BLaER1 (cell line): ENCODE results near the gene OTULINL.

Source experiments
- H3K27ac ChIP-seq: shearing (Covaris generic); formaldehyde crosslinking; 2 replicates; pipeline ENCODE4 v1.8.1; 2022
- H3K27me3 ChIP-seq: shearing (Covaris generic); formaldehyde crosslinking; 2 replicates; pipeline ENCODE4 v1.8.1; 2022
- H3K36me3 ChIP-seq: shearing (Covaris generic); formaldehyde crosslinking; 2 replicates; pipeline ENCODE4 v1.8.1; 2022
- H3K4me1 ChIP-seq: shearing (Covaris generic); formaldehyde crosslinking; 2 replicates; pipeline ENCODE4 v1.8.1; 2022
- H3K4me2 ChIP-seq: shearing (Covaris generic); formaldehyde crosslinking; 2 replicates; pipeline ENCODE4 v1.8.1; 2022
- H3K4me3 ChIP-seq: shearing (Covaris generic); formaldehyde crosslinking; 2 replicates; pipeline ENCODE4 v1.8.1; 2022
- H3K9ac ChIP-seq: shearing (Covaris generic); formaldehyde crosslinking; 2 replicates; pipeline ENCODE4 v1.8.1; 2022
- H3K9me3 ChIP-seq: shearing (Covaris generic); formaldehyde crosslinking; 2 replicates; pipeline ENCODE4 v1.8.1; 2022
- H4K20me1 ChIP-seq: shearing (Covaris generic); formaldehyde crosslinking; 2 replicates; pipeline ENCODE4 v1.8.1; 2022
- Cebpa-rat ChIP-seq: shearing (Covaris generic); IDR thresholded peaks from 2 replicates; pipeline ENCODE4 v1.8.1; 2022

OTULINL gene

DNA sequence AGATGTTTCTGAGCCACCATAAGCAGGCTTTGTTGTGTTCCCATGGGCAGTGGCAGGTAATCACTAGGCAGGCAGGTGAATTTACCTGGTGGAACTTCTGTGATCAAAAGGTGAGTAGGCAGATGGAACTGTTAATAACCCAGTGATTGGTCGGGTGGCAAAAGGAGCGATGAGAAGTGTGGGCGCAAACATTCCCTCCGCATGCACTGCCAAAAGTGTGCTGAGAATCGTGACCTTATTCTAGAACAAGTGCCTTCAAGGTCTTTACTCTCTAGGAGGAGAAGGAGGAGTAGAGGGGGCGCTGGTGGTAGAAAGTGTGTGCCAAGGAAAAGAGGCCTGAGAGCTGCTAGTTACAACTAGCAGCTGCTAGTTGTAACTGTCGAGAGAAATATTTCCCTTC, 3.3 kb downstream of the OTULINL start:
- Histone ChIP-seq H3K9ac (no peak overlapping the region), H3K4me3 (no peak overlapping the region), H3K27ac (no peak overlapping the region), H4K20me1 (peaks cover 8% of the 10 kb centered on the region; the same call in 1 of the 2 replicates), H3K36me3 (no peaks in the 10 kb centered on the region), H3K4me1 (peaks cover 14% of the 10 kb centered on the region), H3K9me3 (no peaks in the 10 kb centered on the region), H3K27me3 (peaks cover 44% of the 10 kb centered on the region), H3K4me2 (no peak overlapping the region)
- no peak for TF ChIP-seq Cebpa-rat

DNA sequence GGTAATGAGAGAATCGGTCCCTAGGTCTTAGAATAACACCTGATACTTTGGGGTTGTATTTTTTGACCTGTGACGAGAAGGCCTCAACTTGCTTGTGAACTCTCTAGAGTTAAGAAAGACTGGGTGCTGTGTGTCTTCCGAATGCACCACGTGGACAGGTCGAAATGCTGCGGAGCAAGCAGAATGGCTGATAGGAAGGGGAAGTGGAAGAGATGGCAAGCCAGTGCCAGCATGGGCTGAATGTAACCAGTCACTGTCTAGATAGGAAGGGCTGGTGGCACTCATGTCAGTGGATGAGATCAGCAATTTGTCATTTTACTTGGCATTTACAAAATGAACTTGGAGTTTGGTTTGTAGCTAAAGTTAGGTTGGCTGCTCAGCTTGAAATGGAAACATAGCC, 5.6 kb downstream of the OTULINL start:
- no peak overlapping the region for H3K4me2 ChIP-seq
- no peaks in the 10 kb centered on the region for H3K36me3 ChIP-seq
- H3K4me3 ChIP-seq, result no peak overlapping the region
- H3K4me1 ChIP-seq, result peaks cover 25% of the 10 kb centered on the region
- H3K27me3 ChIP-seq, result peaks cover 29% of the 10 kb centered on the region
- H4K20me1 ChIP-seq, result peaks cover 19% of the 10 kb centered on the region; the same call in 1 of the 2 replicates
- no peak overlapping the region for H3K27ac ChIP-seq
- H3K9me3 ChIP-seq, result no peaks in the 10 kb centered on the region
- TF ChIP-seq Cebpa-rat, result no peak
- H3K9ac ChIP-seq, result no peak overlapping the region

DNA sequence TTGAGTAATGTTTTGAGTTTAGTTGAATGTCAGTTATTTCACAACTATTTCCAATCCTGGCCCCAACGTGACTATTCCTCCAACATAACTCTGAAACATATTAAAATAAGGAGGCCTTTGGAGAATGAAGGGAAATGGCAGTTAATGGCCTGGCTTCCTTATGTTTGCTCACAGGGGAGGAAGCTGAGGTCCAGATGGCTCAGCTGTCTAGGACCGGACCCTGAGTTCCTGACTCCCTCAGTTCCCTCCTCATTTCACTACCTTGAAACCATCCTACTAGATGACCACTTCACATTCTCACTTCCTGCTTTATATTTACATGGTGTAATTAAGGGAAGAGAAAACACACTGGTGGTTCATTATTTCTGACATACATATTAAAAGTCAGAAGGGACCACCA, 6.6 kb downstream of the OTULINL start:
- no peak for TF ChIP-seq Cebpa-rat
- H3K36me3 ChIP-seq, result no peaks in the 10 kb centered on the region
- H3K4me2 ChIP-seq, result no peak overlapping the region
- peaks cover 19% of the 10 kb centered on the region for H3K4me1 ChIP-seq
- H3K9me3 ChIP-seq, result no peaks in the 10 kb centered on the region
- H3K27me3 ChIP-seq, result peaks cover 19% of the 10 kb centered on the region
- no peak overlapping the region for H3K27ac ChIP-seq
- H3K9ac ChIP-seq, result no peak overlapping the region
- no peak overlapping the region for H3K4me3 ChIP-seq
- peaks cover 15% of the 10 kb centered on the region; the same call in 1 of the 2 replicates for H4K20me1 ChIP-seq

DNA sequence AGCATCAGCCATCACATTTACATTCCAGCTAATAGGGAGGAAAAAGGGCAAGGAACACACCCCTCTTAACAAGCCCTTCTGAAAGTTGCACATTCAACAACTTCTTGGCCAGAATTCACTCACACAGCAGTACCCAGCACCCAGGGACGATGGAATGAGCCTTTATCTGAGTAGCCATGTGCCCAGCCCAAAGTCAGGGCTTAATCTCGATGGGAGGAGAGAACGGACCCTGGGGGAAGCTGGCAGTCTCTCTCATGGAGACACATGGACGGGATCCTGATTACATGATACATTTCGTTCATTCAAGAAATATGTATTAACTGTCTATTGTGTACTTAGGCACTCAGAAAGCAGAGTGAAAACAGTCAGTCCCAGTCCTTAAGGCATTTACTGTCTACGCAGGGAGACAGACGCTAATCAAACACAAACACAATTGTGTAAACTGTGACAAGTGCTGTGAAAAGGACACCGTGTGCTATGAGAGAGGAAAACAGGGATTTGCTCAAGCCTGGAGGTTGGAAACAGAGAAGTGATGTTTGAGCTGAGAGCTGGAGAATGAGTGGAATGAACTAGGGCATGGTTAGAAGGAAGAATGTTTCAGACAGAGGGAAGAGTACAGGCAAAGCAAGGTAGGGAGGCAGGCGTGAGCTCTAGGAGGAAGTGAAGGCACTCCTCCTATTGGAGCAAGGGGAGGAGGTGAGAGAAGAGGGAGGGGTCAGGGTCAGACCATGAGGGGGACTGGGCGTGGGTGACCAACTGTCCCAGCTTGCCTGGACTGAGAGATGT, 7.4 kb downstream of the OTULINL start:
- H3K4me2 ChIP-seq, result no peak overlapping the region

DNA sequence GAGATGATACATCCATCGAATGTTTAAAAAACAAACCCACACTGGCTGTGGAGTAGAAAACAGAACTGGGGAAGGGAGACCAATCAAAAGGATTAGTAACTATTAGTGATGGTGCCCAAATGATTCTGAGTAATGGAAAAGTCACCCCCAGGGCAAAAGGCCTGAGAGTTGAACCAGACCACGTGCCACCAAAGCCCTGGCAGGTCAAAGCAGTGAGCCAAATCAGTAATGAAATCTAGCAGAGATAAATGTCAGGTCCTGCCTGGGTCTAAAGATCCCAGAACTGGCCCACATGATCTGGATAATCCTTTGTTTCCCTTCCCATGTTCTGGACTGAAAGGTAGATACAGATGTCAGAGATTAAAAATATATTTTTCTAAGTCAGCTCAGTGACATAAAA, 9.4 kb downstream of the OTULINL start:
- no peak for TF ChIP-seq Cebpa-rat
- no peaks in the 10 kb centered on the region for H3K9me3 ChIP-seq

More for the DNA sequence above, 7.4 kb downstream of the OTULINL start:
- peaks cover 11% of the 10 kb centered on the region; the same call in 1 of the 2 replicates for H4K20me1 ChIP-seq
- peaks cover 27% of the 10 kb centered on the region for H3K4me1 ChIP-seq
- peaks cover 11% of the 10 kb centered on the region for H3K27me3 ChIP-seq
- H3K36me3 ChIP-seq, result no peaks in the 10 kb centered on the region
- no peak overlapping the region for H3K9ac ChIP-seq
- no peaks in the 10 kb centered on the region for H3K9me3 ChIP-seq
- TF ChIP-seq Cebpa-rat, result no peak
- no peak overlapping the region for H3K27ac ChIP-seq
- no peak overlapping the region for H3K4me3 ChIP-seq

DNA sequence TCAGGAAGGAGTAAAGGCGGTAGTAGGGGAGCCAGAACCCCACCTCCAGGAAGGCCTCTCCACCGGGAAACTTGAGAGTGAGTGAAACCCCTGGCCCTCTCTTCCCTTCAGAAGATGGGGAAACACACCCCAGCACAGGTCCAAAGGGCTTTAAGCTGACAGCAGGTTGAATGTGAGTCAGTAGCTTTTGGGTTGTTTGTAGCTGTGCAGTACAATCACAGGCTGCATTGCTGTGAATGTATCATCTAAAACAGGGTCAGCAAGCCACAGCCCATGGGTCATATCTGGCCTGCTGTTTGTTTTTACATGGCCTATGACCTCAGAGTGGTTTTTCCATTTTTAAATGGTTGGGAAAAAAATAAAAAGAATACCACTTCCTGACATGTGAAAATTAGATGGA, 10.0 kb downstream of the OTULINL start:
- Histone ChIP-seq H3K9ac (no peak overlapping the region), H3K4me2 (peak overlapping the region; percentile 44; the same call in 1 of the 2 replicates), H3K36me3 (no peaks in the 10 kb centered on the region), H3K27me3 (no peaks in the 10 kb centered on the region), H4K20me1 (peaks cover 11% of the 10 kb centered on the region; the same call in 1 of the 2 replicates), H3K9me3 (no peaks in the 10 kb centered on the region), H3K4me3 (no peak overlapping the region), H3K27ac (no peak overlapping the region), H3K4me1 (peaks cover 50% of the 10 kb centered on the region)
- no peak for TF ChIP-seq Cebpa-rat

More for the DNA sequence above, 9.4 kb downstream of the OTULINL start:
- no peaks in the 10 kb centered on the region for H3K36me3 ChIP-seq
- H3K4me1 ChIP-seq, result peaks cover 47% of the 10 kb centered on the region
- H3K27me3 ChIP-seq, result no peaks in the 10 kb centered on the region
- H3K9ac ChIP-seq, result no peak overlapping the region
- peak overlapping the region; percentile 44 for H3K4me2 ChIP-seq
- H3K27ac ChIP-seq, result no peak overlapping the region
- no peak overlapping the region for H3K4me3 ChIP-seq
- peaks cover 11% of the 10 kb centered on the region; the same call in 1 of the 2 replicates for H4K20me1 ChIP-seq

DNA sequence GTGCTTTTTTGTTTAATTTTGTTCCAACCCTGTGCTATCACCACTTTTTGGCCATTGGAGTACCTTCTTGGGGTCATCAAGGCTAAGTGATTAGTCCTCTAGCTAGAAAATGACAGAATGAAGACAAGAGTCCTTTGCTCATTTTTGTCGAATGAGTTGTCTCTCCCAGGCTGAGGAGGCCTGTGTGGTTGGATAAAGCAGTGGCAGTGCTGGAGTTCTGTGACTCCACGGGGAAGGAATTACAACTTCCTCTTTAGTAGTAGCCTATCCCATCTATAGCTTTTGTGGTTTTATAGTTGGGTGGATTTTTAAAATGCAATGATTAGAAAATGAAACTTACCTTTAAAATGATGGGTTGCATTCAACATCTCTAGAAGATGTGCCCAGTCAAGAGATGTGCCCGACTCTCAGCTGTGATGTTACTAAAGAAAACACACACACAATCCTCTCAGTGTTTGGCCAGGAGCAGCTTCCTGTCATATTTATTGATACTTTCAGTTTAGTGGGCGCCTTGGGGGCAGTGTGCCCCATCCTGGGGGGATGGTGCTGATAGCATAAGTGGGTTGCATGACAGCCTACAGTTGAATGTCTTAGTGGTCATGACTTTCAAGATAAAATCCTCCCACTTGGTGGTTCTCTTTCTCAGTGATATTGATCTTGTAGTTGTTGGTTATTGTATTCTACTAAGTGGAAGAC, 11.9 kb downstream of the OTULINL start:
- Histone ChIP-seq H3K27me3 (no peaks in the 10 kb centered on the region), H3K27ac (no peak overlapping the region), H3K36me3 (no peaks in the 10 kb centered on the region), H3K4me3 (no peak overlapping the region), H3K9ac (no peak overlapping the region), H3K9me3 (no peaks in the 10 kb centered on the region), H3K4me1 (peaks cover 50% of the 10 kb centered on the region), H4K20me1 (peaks cover 11% of the 10 kb centered on the region; the same call in 1 of the 2 replicates), H3K4me2 (peak overlapping the region; percentile 66)
- TF ChIP-seq Cebpa-rat, result no peak

DNA sequence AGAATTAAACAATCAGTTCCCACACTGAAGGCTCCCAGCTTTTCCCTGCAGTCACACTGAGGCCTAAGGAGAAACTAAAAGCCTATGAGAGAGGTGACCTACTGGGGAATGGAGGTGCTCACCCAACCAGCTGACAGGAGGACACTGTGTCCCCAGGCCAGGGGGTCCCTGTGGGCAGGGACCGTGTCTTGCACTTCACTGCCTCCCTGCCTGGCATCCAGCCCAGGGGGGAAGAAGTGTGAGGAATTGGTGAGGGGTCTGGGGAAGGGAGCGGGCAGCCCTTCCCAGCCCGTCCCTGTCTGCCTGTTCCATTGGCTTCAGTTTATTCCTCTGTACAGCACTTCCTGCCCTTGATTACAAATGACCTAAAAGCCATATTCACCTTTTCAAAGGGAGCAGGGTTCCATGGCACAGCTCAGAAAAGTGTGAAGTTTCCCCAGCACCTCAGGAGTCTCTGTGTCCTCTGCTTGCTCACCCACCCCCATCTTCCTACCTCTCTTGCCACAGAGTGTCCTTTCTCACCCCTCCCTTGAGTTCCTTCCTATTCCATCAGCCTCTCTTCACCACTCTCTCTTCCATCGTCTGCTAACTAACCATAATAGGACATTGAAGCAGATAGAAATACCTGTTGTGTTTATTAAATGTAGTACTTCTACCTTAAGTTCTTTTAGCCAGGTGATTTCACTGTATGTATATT, 12.9 kb downstream of the OTULINL start:
- no peaks in the 10 kb centered on the region for H3K36me3 ChIP-seq
- no peaks in the 10 kb centered on the region for H3K9me3 ChIP-seq
- H3K27ac ChIP-seq, result no peak overlapping the region
- H3K4me3 ChIP-seq, result no peak overlapping the region
- peaks cover 11% of the 10 kb centered on the region; the same call in 1 of the 2 replicates for H4K20me1 ChIP-seq
- H3K4me1 ChIP-seq, result peaks cover 50% of the 10 kb centered on the region
- TF ChIP-seq Cebpa-rat, result no peak
- H3K27me3 ChIP-seq, result no peaks in the 10 kb centered on the region
- no peak overlapping the region for H3K9ac ChIP-seq
- H3K4me2 ChIP-seq, result peak overlapping the region; percentile 66

DNA sequence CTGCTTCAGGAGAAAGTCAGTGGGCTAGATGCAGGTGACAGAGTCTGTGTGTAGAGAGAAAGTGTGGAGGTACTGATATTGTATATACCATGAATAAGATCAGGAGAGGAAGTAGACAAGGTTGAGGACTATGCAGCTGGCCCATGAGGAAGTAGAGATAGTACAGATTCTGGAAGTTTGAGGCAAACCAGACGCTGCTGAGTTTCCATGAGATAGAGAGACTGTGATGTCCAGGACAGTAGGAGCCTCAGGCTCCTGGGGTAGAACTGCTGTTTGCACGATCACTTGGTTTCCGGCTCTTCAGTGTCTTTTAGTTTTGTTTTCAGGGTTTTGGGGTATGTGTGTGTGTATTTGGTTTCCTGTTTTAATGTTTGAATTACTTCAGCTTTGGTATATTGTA, 13.6 kb downstream of the OTULINL start:
- H3K4me1 ChIP-seq, result peaks cover 46% of the 10 kb centered on the region
- TF ChIP-seq Cebpa-rat, result no peak
- no peak overlapping the region for H3K4me3 ChIP-seq
- H3K36me3 ChIP-seq, result no peaks in the 10 kb centered on the region
- H3K27ac ChIP-seq, result no peak overlapping the region
- H4K20me1 ChIP-seq, result peaks cover 11% of the 10 kb centered on the region; the same call in 1 of the 2 replicates
- H3K9ac ChIP-seq, result no peak overlapping the region
- H3K27me3 ChIP-seq, result no peaks in the 10 kb centered on the region
- H3K4me2 ChIP-seq, result peak overlapping the region; percentile 66
- H3K9me3 ChIP-seq, result no peaks in the 10 kb centered on the region
